Measurements from ENCODE around the gene CHST8.
A peak's percentile ranks its signal among the peaks of the same experiment; 100 is the strongest.

Gene CHST8

GRCh38 chr19:33773704-33774624 lies 152.2 kb downstream of the CHST8 start:
- DNase-seq = no peak

GRCh38 chr19:33774751-33775150 lies 153.0 kb downstream of the CHST8 start:
- no peak for DNase-seq

- no peak for DNase-seq
These were observed 154.2 kb downstream of the CHST8 start for GRCh38 chr19:33775731-33776487.

- DNase-seq = no peak
These were observed 155.6 kb downstream of the CHST8 start for GRCh38 chr19:33777351-33777750.

- no peak for DNase-seq
These were observed 156.0 kb downstream of the CHST8 start for GRCh38 chr19:33777753-33778088.

- peak; percentile 57 to 96 for DNase-seq
These were observed 156.5 kb downstream of the CHST8 start for GRCh38 chr19:33778089-33778791.

GRCh38 chr19:33779849-33780248 lies 158.1 kb downstream of the CHST8 start:
- DNase-seq = no peak

GRCh38 chr19:33780251-33780650 lies 158.5 kb downstream of the CHST8 start:
- DNase-seq = no peak

GRCh38 chr19:33780746-33781145 lies 159.0 kb downstream of the CHST8 start:
- DNase-seq = no peak

GRCh38 chr19:33781415-33781935 lies 159.7 kb downstream of the CHST8 start:
- DNase-seq = no peak

GRCh38 chr19:33781996-33782395 lies 160.2 kb downstream of the CHST8 start:
- no peak for DNase-seq

- no peak for DNase-seq
These were observed 162.7 kb downstream of the CHST8 start for GRCh38 chr19:33784432-33784831.

- DNase-seq = no peak
These were observed 164.0 kb downstream of the CHST8 start for GRCh38 chr19:33785795-33786194.

- DNase-seq = no peak
These were observed 166.9 kb downstream of the CHST8 start for GRCh38 chr19:33788676-33789075.

GRCh38 chr19:33789344-33789743 lies 167.6 kb downstream of the CHST8 start:
- no peak for DNase-seq

- no peak for DNase-seq
These were observed 173.1 kb downstream of the CHST8 start for GRCh38 chr19:33794683-33795369.

- DNase-seq = peak; percentile 68 to 82
These were observed 173.8 kb downstream of the CHST8 start for GRCh38 chr19:33795370-33796163.

- peak in 1 of 2 donors; percentile 36 for DNase-seq
These were observed 174.6 kb downstream of the CHST8 start, which contains the start of gene KCTD15 for GRCh38 chr19:33796164-33796875. KCTD15 (plus strand) TSS chr19:33796870; CDS start chr19:33800455, 3,585 bp downstream.

- no peak for DNase-seq
These were observed 176.3 kb downstream of the CHST8 start for GRCh38 chr19:33797802-33798671.

GRCh38 chr19:33798681-33799111 lies 176.9 kb downstream of the CHST8 start:
- no peak for DNase-seq

Data from inflammatory macrophage treated with lipopolysaccharide for 1 hour (primary cell).